ENCODE measurements around the gene IL22RA2. TPM values are rescaled to one million over a fixed set of nuclear protein-coding genes. Genes with fewer than 3 reads are reported as not detected.

The IL22RA2 gene
- total and polyA plus RNA-seq, 9 of the 15 experiments (the other 6 are each of a cell fraction or from before 2014, with no cell fraction given) = 0.03 TPM; not detected in 8

DNA sequence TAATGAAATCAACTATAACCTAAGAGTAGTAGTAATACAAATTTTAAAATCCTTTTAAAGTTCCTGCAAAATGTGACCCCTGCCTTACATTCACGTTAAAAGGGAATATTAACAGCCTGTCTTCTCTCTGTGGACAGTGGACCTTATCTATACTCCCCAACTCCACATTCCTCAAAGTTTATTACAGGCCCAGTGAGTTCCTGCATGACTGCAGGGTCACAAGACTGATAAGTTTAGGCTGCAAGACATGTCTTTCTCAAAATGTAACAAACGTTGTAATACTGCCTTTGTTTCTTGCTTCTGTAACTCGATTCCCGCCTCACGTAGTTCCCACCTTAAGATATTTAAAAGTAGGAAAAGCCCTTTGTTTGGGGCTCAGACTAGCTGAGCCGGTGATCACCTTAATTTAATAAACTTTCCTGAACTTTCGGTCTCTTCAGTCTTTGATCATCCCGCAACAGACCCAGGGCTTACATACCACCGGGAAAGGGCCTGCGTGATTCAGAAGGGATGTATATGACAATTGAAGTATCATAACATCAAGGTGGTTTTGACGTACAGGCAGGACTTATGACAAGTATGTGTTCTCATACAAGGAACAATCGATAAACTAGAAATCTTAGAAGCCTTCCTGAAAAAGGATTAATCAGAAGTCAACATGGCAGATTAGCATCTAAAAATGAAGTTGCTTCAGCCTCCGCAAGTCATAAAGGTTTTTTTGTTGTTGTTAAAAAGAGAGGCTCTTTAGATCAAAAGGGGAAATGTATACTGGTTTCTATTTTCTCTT, 3.0 kb downstream of the IL22RA2 start (continued):
- TF ChIP-seq, protein P1, sequence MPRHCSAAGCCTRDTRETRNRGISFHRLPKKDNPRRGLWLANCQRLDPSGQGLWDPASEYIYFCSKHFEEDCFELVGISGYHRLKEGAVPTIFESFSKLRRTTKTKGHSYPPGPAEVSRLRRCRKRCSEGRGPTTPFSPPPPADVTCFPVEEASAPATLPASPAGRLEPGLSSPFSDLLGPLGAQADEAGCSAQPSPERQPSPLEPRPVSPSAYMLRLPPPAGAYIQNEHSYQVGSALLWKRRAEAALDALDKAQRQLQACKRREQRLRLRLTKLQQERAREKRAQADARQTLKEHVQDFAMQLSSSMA (CRISPR knock-in tag; IDR thresholded peaks at IDR 0.05) = peak; percentile 30; the same call in 1 of the 2 replicates
- TF ChIP-seq, protein P2, sequence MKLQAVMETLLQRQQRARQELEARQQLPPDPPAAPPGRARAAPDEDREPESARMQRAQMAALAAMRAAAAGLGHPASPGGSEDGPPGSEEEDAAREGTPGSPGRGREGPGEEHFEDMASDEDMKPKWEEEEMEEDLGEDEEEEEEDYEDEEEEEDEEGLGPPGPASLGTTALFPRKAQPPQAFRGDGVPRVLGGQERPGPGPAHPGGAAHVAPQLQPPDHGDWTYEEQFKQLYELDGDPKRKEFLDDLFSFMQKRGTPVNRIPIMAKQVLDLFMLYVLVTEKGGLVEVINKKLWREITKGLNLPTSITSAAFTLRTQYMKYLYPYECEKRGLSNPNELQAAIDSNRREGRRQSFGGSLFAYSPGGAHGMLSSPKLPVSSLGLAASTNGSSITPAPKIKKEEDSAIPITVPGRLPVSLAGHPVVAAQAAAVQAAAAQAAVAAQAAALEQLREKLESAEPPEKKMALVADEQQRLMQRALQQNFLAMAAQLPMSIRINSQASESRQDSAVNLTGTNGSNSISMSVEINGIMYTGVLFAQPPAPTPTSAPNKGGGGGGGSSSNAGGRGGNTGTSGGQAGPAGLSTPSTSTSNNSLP (IDR thresholded peaks at IDR 0.05; ENCODE audit: borderline replicate concordance, low read depth, low read length) = 0 out of 2 replicates have a peak, but pooled peaks have one; percentile 31
- no peak for TF ChIP-seq TGIF2 (CRISPR knock-in tag; IDR thresholded peaks at IDR 0.05)
- TF ChIP-seq MCM2 (IDR thresholded peaks at IDR 0.05; ENCODE audit: low read depth) = no peak
- TF ChIP-seq NR1H2 (CRISPR knock-in tag; IDR thresholded peaks at IDR 0.05) = no peak
- TF ChIP-seq NELFE (IDR thresholded peaks at IDR 0.05; ENCODE audit: insufficient read depth, insufficient read length) = no peak
- TF ChIP-seq CBX8 (IDR thresholded peaks at IDR 0.05; ENCODE audit: borderline replicate concordance, extremely low read depth, low read depth, low read length, poor library complexity, severe bottlenecking) = no peak
- TF ChIP-seq, protein P3, sequence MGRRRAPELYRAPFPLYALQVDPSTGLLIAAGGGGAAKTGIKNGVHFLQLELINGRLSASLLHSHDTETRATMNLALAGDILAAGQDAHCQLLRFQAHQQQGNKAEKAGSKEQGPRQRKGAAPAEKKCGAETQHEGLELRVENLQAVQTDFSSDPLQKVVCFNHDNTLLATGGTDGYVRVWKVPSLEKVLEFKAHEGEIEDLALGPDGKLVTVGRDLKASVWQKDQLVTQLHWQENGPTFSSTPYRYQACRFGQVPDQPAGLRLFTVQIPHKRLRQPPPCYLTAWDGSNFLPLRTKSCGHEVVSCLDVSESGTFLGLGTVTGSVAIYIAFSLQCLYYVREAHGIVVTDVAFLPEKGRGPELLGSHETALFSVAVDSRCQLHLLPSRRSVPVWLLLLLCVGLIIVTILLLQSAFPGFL (CRISPR knock-in tag; IDR thresholded peaks at IDR 0.05) = no peak
- TF ChIP-seq FOXJ3 (CRISPR knock-in tag; IDR thresholded peaks at IDR 0.05) = no peak
- peak; percentile 3 to 14; a peak in 1 of 4 replicates for TF ChIP-seq MAZ (CRISPR knock-in tag; conservative IDR thresholded peaks at IDR 0.05 in 1 of 2, IDR thresholded peaks at IDR 0.05 in 1 of 2)
- no peak for TF ChIP-seq ZNF121 (CRISPR knock-in tag; conservative IDR thresholded peaks at IDR 0.05)
- TF ChIP-seq, protein P4, sequence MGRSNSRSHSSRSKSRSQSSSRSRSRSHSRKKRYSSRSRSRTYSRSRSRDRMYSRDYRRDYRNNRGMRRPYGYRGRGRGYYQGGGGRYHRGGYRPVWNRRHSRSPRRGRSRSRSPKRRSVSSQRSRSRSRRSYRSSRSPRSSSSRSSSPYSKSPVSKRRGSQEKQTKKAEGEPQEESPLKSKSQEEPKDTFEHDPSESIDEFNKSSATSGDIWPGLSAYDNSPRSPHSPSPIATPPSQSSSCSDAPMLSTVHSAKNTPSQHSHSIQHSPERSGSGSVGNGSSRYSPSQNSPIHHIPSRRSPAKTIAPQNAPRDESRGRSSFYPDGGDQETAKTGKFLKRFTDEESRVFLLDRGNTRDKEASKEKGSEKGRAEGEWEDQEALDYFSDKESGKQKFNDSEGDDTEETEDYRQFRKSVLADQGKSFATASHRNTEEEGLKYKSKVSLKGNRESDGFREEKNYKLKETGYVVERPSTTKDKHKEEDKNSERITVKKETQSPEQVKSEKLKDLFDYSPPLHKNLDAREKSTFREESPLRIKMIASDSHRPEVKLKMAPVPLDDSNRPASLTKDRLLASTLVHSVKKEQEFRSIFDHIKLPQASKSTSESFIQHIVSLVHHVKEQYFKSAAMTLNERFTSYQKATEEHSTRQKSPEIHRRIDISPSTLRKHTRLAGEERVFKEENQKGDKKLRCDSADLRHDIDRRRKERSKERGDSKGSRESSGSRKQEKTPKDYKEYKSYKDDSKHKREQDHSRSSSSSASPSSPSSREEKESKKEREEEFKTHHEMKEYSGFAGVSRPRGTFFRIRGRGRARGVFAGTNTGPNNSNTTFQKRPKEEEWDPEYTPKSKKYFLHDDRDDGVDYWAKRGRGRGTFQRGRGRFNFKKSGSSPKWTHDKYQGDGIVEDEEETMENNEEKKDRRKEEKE (IDR thresholded peaks at IDR 0.05; ENCODE audit: borderline replicate concordance in 1 of 2, control insufficient read depth in 1 of 2, low read depth in 2 of 2, low read length in 1 of 2) = no peak
- TF ChIP-seq ZNF696 (CRISPR knock-in tag; conservative IDR thresholded peaks at IDR 0.05) = no peak
- TF ChIP-seq, protein P5, sequence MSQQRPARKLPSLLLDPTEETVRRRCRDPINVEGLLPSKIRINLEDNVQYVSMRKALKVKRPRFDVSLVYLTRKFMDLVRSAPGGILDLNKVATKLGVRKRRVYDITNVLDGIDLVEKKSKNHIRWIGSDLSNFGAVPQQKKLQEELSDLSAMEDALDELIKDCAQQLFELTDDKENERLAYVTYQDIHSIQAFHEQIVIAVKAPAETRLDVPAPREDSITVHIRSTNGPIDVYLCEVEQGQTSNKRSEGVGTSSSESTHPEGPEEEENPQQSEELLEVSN (IDR thresholded peaks at IDR 0.05; ENCODE audit: borderline replicate concordance in 1 of 2, extremely low read depth in 1 of 2, insufficient read depth in 1 of 2, insufficient read length in 1 of 2, low read depth in 1 of 2, low read length in 1 of 2, poor library complexity in 1 of 2, severe bottlenecking in 1 of 2) = no peak
- TF ChIP-seq KDM2B (CRISPR knock-in tag; IDR thresholded peaks at IDR 0.05) = no peak
- TF ChIP-seq, protein P6, sequence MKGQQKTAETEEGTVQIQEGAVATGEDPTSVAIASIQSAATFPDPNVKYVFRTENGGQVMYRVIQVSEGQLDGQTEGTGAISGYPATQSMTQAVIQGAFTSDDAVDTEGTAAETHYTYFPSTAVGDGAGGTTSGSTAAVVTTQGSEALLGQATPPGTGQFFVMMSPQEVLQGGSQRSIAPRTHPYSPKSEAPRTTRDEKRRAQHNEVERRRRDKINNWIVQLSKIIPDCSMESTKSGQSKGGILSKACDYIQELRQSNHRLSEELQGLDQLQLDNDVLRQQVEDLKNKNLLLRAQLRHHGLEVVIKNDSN (CRISPR knock-in tag; IDR thresholded peaks at IDR 0.05) = no peak

Data from K562 (cell line).